Upper lobe of left lung (tissue), 6 donors: ENCODE data around the gene LDB2. TPM values are rescaled to one million over a fixed set of nuclear protein-coding genes. Genes with fewer than 3 reads are reported as not detected.
A peak's percentile ranks its signal among the peaks of the same experiment; 100 is the strongest.

Source experiments
- ATAC-seq, 2 donors: fragments of 200-7000 bp; cut with Tn5 transposase; one replicate each; pipeline ENCODE4 v1.9.1; 2022; ENCODE audit warnings: mild to moderate bottlenecking in 2 of 2, moderate library complexity in 2 of 2; ENCODE audit not compliant: low FRiP score in 2 of 2
- DNase-seq, 2 donors: peaks; one replicate each; pipeline ENCODE4 v3.0.0-alpha.2; 2019 to 2020
- H3K27ac ChIP-seq, 4 donors: fragments of 200-600 bp; sonication (generic); one replicate each; pipeline ENCODE4 v1.5.1; 2016 to 2019
- H3K27me3 ChIP-seq, 4 donors: fragments of 200-600 bp; sonication (generic); one replicate each; pipeline ENCODE4 v1.5.1; 2017 to 2019
- H3K36me3 ChIP-seq, 4 donors: fragments of 200-600 bp; sonication (generic); one replicate each; pipeline ENCODE4 v1.5.1; 2016 to 2019
- H3K4me1 ChIP-seq, 4 donors: fragments of 200-600 bp; sonication (generic); one replicate each; pipeline ENCODE4 v1.5.1; 2018 to 2019
- H3K4me3 ChIP-seq, 4 donors: fragments of 200-600 bp; sonication (generic); one replicate each; pipeline ENCODE4 v1.5.1; 2017 to 2019; ENCODE audit warnings: mild to moderate bottlenecking in 2 of 4, moderate library complexity in 1 of 4
- H3K9me3 ChIP-seq, 4 donors: fragments of 200-600 bp; sonication (generic); one replicate each; pipeline ENCODE4 v1.5.1; 2018 to 2019
- CTCF ChIP-seq, 6 experiments: fragments of 450-650 bp in 4 of 6; fragments of 200-600 bp in 2 of 6; sonication (generic) in 2 of 6; IDR thresholded peaks; one replicate each; pipeline ENCODE4 v1.5.1; 2016 to 2019; ENCODE audit warnings: antibody characterized with exemption in 6 of 6
- EP300 ChIP-seq, 4 donors: sonication (generic); formaldehyde crosslinking; IDR thresholded peaks; one replicate each; pipeline ENCODE4 v1.5.1; 2017; ENCODE audit warnings: antibody characterized with exemption in 4 of 4, control low read depth in 2 of 4
- POLR2A ChIP-seq, 4 donors: fragments of 450-650 bp; IDR thresholded peaks; one replicate each; pipeline ENCODE4 v1.5.1; 2016 to 2017; ENCODE audit warnings: antibody characterized with exemption in 4 of 4, mild to moderate bottlenecking in 2 of 4
- POLR2AphosphoS5 ChIP-seq, 2 donors: sonication (generic); formaldehyde crosslinking; IDR thresholded peaks; one replicate each; pipeline ENCODE4 v1.5.1; 2017; ENCODE audit warnings: antibody characterized with exemption in 2 of 2
- WGBS, 2 donors: methylation state at CpG; one replicate each; pipeline ENCODE4 v1.1.5; 2017 to 2018; 5-methylcytosine and 5-hydroxymethylcytosine counted together
- total RNA-seq, 6 donors: library from RNA; depleted of rRNA in 4 of 6; stranded (reverse); fragments of >200 nt in 4 of 6; gene quantifications; one replicate each; pipeline versions ENCODE4 v1.1.0 to v1.2.1, GENCODE V29; 2016 to 2021
- donor health status: DM: no; HTN: no; CAD: no; lungs with moderate emphysema.
- donor health status: DM: no; HTN: yes; CAD: no; lungs with severe emphysema.

The LDB2 gene
- total RNA-seq: 10 to 100 TPM; 34.6 to 94.4 (median 45.9) TPM

- 6 to 14% methylated on average over 16 to 18 of the region's 18 CpGs for WGBS, 2 donors
- H3K36me3 ChIP-seq: no peaks in the 10 kb centered on the region
- TF ChIP-seq POLR2AphosphoS5 (IDR thresholded peaks at IDR 0.05): peak in 1 of 2 donors; percentile 19
- no peak for TF ChIP-seq EP300 (IDR thresholded peaks at IDR 0.05)
- TF ChIP-seq POLR2A (IDR thresholded peaks at IDR 0.05): no peak
- TF ChIP-seq CTCF (IDR thresholded peaks at IDR 0.05): no peak
- peaks cover 0 to 3% (median 0%) of the 10 kb centered on the region in 4 donors for H3K4me1 ChIP-seq
- H3K9me3 ChIP-seq: no peaks in the 10 kb centered on the region
- peak in 1 of 2 donors; percentile 38 for DNase-seq
- H3K27ac ChIP-seq: peak within 1 kb of the TSS; percentile 57 to 92 (median 78)
- peak within 1 kb of the TSS; percentile 33 to 49 (median 46) for H3K4me3 ChIP-seq
- H3K27me3 ChIP-seq: no peaks in the 10 kb centered on the region
- ATAC-seq: peak; percentile 79 to 88
Observed at GRCh38 chr4:16897991-16898827, at the start of gene LDB2. Gene LDB2, minus strand, starts transcription at chr4:16898645.

- WGBS, 2 donors: 95 to 97% methylated on average over 9 to 11 of the region's 14 CpGs
- TF ChIP-seq POLR2AphosphoS5 (IDR thresholded peaks at IDR 0.05) (no peak), CTCF (IDR thresholded peaks at IDR 0.05) (no peak), POLR2A (IDR thresholded peaks at IDR 0.05) (no peak), EP300 (IDR thresholded peaks at IDR 0.05) (no peak)
- Histone ChIP-seq H3K27ac (no peak overlapping the region), H3K27me3 (no peaks in the 10 kb centered on the region), H3K9me3 (no peaks in the 10 kb centered on the region), H3K4me1 (no peaks in the 10 kb centered on the region), H3K36me3 (no peaks in the 10 kb centered on the region), H3K4me3 (no peak overlapping the region)
- no peak for ATAC-seq
- no peak for DNase-seq
Observed at GRCh38 chr4:16942491-16942890, 44.0 kb upstream of the LDB2 start.

GRCh38 chr4:16939178-16939577 lies 40.7 kb upstream of the LDB2 start:
- TF ChIP-seq POLR2AphosphoS5 (IDR thresholded peaks at IDR 0.05) (no peak), EP300 (IDR thresholded peaks at IDR 0.05) (no peak)
- no peaks in the 10 kb centered on the region for H3K4me1 ChIP-seq
- no peak for DNase-seq
- H3K27ac ChIP-seq: no peak overlapping the region
- no peaks in the 10 kb centered on the region for H3K27me3 ChIP-seq
- no peak for ATAC-seq
- WGBS, 2 donors: 88 to 97% methylated on average over 2 of the region's 2 CpGs
- no peak overlapping the region for H3K4me3 ChIP-seq
- no peaks in the 10 kb centered on the region for H3K9me3 ChIP-seq
- no peaks in the 10 kb centered on the region for H3K36me3 ChIP-seq

- Histone ChIP-seq H3K4me3 (no peak overlapping the region), H3K9me3 (no peaks in the 10 kb centered on the region), H3K36me3 (no peaks in the 10 kb centered on the region), H3K27me3 (no peaks in the 10 kb centered on the region), H3K27ac (no peak overlapping the region), H3K4me1 (no peaks in the 10 kb centered on the region)
- 77 to 92% methylated on average over 6 of the region's 6 CpGs for WGBS, 2 donors
- TF ChIP-seq POLR2A (IDR thresholded peaks at IDR 0.05): no peak
- no peak for TF ChIP-seq CTCF (IDR thresholded peaks at IDR 0.05)
- no peak for TF ChIP-seq EP300 (IDR thresholded peaks at IDR 0.05)
- TF ChIP-seq POLR2AphosphoS5 (IDR thresholded peaks at IDR 0.05): no peak
- ATAC-seq: no peak
- no peak for DNase-seq
Observed at GRCh38 chr4:16938512-16939040, 40.1 kb upstream of the LDB2 start.

GRCh38 chr4:16931339-16932305 lies 33.2 kb upstream of the LDB2 start:
- Histone ChIP-seq H3K9me3 (no peaks in the 10 kb centered on the region), H3K4me3 (no peak overlapping the region), H3K36me3 (no peaks in the 10 kb centered on the region), H3K4me1 (no peaks in the 10 kb centered on the region), H3K27me3 (no peaks in the 10 kb centered on the region), H3K27ac (no peak overlapping the region)
- 80 to 90% methylated on average over 5 of the region's 5 CpGs for WGBS, 2 donors
- no peak for TF ChIP-seq CTCF (IDR thresholded peaks at IDR 0.05)
- TF ChIP-seq EP300 (IDR thresholded peaks at IDR 0.05): no peak
- no peak for TF ChIP-seq POLR2AphosphoS5 (IDR thresholded peaks at IDR 0.05)
- TF ChIP-seq POLR2A (IDR thresholded peaks at IDR 0.05): no peak
- ATAC-seq (no peak), DNase-seq (no peak)
